Neuron (in vitro differentiated cells): ENCODE measurements around the gene CADM4.
"Not testable (repeated sequence)": the region's sequence is repeated elsewhere in the genome, so short reads cannot be mapped to it uniquely, and the experiment has no call there.

Experiments
- H2AFZ ChIP-seq: one replicate; pipeline ENCODE4 v1.6.1; 2013; ENCODE audit warnings: low read depth, mild to moderate bottlenecking, inconsistent platforms, low read length, moderate library complexity
- H3K27me3 ChIP-seq: one replicate; pipeline ENCODE4 v1.6.1; 2013; ENCODE audit warnings: low read length; ENCODE audit not compliant: insufficient read depth
- H3K36me3 ChIP-seq: one replicate; pipeline ENCODE4 v1.6.1; 2013; ENCODE audit warnings: low read length; ENCODE audit not compliant: insufficient read depth
- H3K4me1 ChIP-seq: one replicate; pipeline ENCODE4 v1.6.1; 2013; ENCODE audit warnings: low read length; ENCODE audit not compliant: insufficient read depth
- H3K4me3 ChIP-seq: 2 replicates; pipeline ENCODE4 v1.5.1; 2013; ENCODE audit warnings: mild to moderate bottlenecking, low read length, moderate library complexity
- H3K9me3 ChIP-seq: one replicate; pipeline ENCODE4 v1.6.1; 2013; ENCODE audit warnings: low read length

The CADM4 gene

GRCh38 chr19:43591904-43592772 is 47.5 kb downstream of the CADM4 start:
- H3K27me3 ChIP-seq, result no peaks in the 10 kb centered on the region
- H3K4me1 ChIP-seq, result peaks cover 15% of the 10 kb centered on the region
- H3K36me3 ChIP-seq, result peaks cover 38% of the 10 kb centered on the region
- no peaks in the 10 kb centered on the region for H3K9me3 ChIP-seq
- no peak overlapping the region for H3K4me3 ChIP-seq
- H2AFZ ChIP-seq, result no peak overlapping the region

- no peak overlapping the region for H3K4me3 ChIP-seq
- no peaks in the 10 kb centered on the region for H3K9me3 ChIP-seq
- H2AFZ ChIP-seq, result no peak overlapping the region
- H3K36me3 ChIP-seq, result peaks cover 43% of the 10 kb centered on the region
- peaks cover 6% of the 10 kb centered on the region for H3K4me1 ChIP-seq
- H3K27me3 ChIP-seq, result no peaks in the 10 kb centered on the region
Measured at GRCh38 chr19:43589678-43590077, 50.0 kb downstream of the CADM4 start.

- Histone ChIP-seq H2AFZ (no peak overlapping the region), H3K4me1 (peaks cover 4% of the 10 kb centered on the region), H3K4me3 (no peak overlapping the region), H3K27me3 (no peaks in the 10 kb centered on the region), H3K36me3 (peaks cover 43% of the 10 kb centered on the region), H3K9me3 (no peaks in the 10 kb centered on the region)
Measured at GRCh38 chr19:43589277-43589676, 50.4 kb downstream of the CADM4 start.

GRCh38 chr19:43587029-43587428 is 52.6 kb downstream of the CADM4 start:
- not testable (repeated sequence) for H2AFZ ChIP-seq, H3K9me3 ChIP-seq, H3K4me1 ChIP-seq, H3K27me3 ChIP-seq, H3K4me3 ChIP-seq
- peaks cover 23% of the 10 kb centered on the region for H3K36me3 ChIP-seq

- H3K9me3 ChIP-seq, result no peaks in the 10 kb centered on the region
- no peaks in the 10 kb centered on the region for H3K4me1 ChIP-seq
- peaks cover 22% of the 10 kb centered on the region for H3K36me3 ChIP-seq
Measured at GRCh38 chr19:43586346-43586745, 53.3 kb downstream of the CADM4 start.

GRCh38 chr19:43584484-43584883 is 55.2 kb downstream of the CADM4 start:
- H3K4me1 ChIP-seq, result no peaks in the 10 kb centered on the region
- peaks cover 11% of the 10 kb centered on the region for H3K36me3 ChIP-seq

More at GRCh38 chr19:43586346-43586745, 53.3 kb downstream of the CADM4 start:
- H3K27me3 ChIP-seq, result no peaks in the 10 kb centered on the region
- H2AFZ ChIP-seq, result no peak overlapping the region
- no peak overlapping the region for H3K4me3 ChIP-seq

GRCh38 chr19:43582495-43582894 is 57.2 kb downstream of the CADM4 start:
- no peaks in the 10 kb centered on the region for H3K27me3 ChIP-seq
- H3K9me3 ChIP-seq, result no peaks in the 10 kb centered on the region
- H3K4me1 ChIP-seq, result no peaks in the 10 kb centered on the region
- H3K36me3 ChIP-seq, result peaks cover 5% of the 10 kb centered on the region
- H3K4me3 ChIP-seq, result no peak overlapping the region
- H2AFZ ChIP-seq, result no peak overlapping the region

More at GRCh38 chr19:43584484-43584883, 55.2 kb downstream of the CADM4 start:
- no peak overlapping the region for H3K4me3 ChIP-seq
- H3K9me3 ChIP-seq, result no peaks in the 10 kb centered on the region
- H2AFZ ChIP-seq, result no peak overlapping the region
- H3K27me3 ChIP-seq, result no peaks in the 10 kb centered on the region

GRCh38 chr19:43581467-43581866 is 58.2 kb downstream of the CADM4 start:
- Histone ChIP-seq H2AFZ (no peak overlapping the region), H3K4me1 (no peaks in the 10 kb centered on the region), H3K4me3 (no peak overlapping the region), H3K9me3 (no peaks in the 10 kb centered on the region), H3K27me3 (no peaks in the 10 kb centered on the region), H3K36me3 (peaks cover 3% of the 10 kb centered on the region)

GRCh38 chr19:43578787-43579186 is 60.9 kb downstream of the CADM4 start:
- Histone ChIP-seq H3K9me3 (no peaks in the 10 kb centered on the region), H3K4me3 (no peak overlapping the region), H3K27me3 (no peaks in the 10 kb centered on the region), H2AFZ (no peak overlapping the region), H3K4me1 (peaks cover 12% of the 10 kb centered on the region), H3K36me3 (no peaks in the 10 kb centered on the region)

- Histone ChIP-seq H3K9me3 (no peaks in the 10 kb centered on the region), H3K27me3 (no peaks in the 10 kb centered on the region), H3K4me3 (peak overlapping the region; percentile 30)
Measured at GRCh38 chr19:43575955-43576878, 63.4 kb downstream of the CADM4 start.

GRCh38 chr19:43575156-43575950 is 64.3 kb downstream of the CADM4 start, which contains the start of the genes PINLYP and XRCC1:
Gene PINLYP (plus strand): TSS chr19:43575801. CDS start chr19:43577192, 1,391 bp downstream.
Gene XRCC1 (minus strand): TSS chr19:43575527. CDS start chr19:43575458, 69 bp downstream.
- no peaks in the 10 kb centered on the region for H3K9me3 ChIP-seq
- peaks cover 22% of the 10 kb centered on the region for H3K36me3 ChIP-seq
- H3K27me3 ChIP-seq, result no peaks in the 10 kb centered on the region
- H3K4me3 ChIP-seq, result peak within 1 kb of the TSS; percentile 57
- H2AFZ ChIP-seq, result peak within 1 kb of the TSS; percentile 84
- peaks cover 14% of the 10 kb centered on the region for H3K4me1 ChIP-seq

More at GRCh38 chr19:43575955-43576878, 63.4 kb downstream of the CADM4 start:
- Histone ChIP-seq H3K4me1 (peaks cover 14% of the 10 kb centered on the region), H2AFZ (peak overlapping the region; percentile 84), H3K36me3 (peaks cover 18% of the 10 kb centered on the region)

GRCh38 chr19:43574424-43575155 is 65.1 kb downstream of the CADM4 start:
- Histone ChIP-seq H3K4me1 (peaks cover 14% of the 10 kb centered on the region), H3K27me3 (no peaks in the 10 kb centered on the region), H2AFZ (peak overlapping the region; percentile 27), H3K9me3 (no peaks in the 10 kb centered on the region), H3K4me3 (peak overlapping the region; percentile 57), H3K36me3 (peaks cover 24% of the 10 kb centered on the region)
